Endothelial cell of umbilical vein (primary cell): Measurements from ENCODE around the gene RABL6. TPM values are rescaled to one million over a fixed set of nuclear protein-coding genes. Genes with fewer than 3 reads are reported as not detected.

ENCODE experiments used
- BruUV-seq: library from RNA; stranded (reverse); fragments of 400-500 nt; replicated peaks from 2 replicates; lab custom pipeline; 2021; lab: Mats Ljungman, UMichigan
- CTCF ChIA-PET: fragments of 300-600, 350-600 bp; sonication (Branson Sonifier 250); formaldehyde crosslinking; loops from one replicate; lab custom pipeline; 2021; ENCODE audit warnings: antibody characterized with exemption, inconsistent platforms; lab: Charles Lee
- POLR2A ChIA-PET: fragments of 300-600, 350-600 bp; sonication (Branson Sonifier 250); formaldehyde crosslinking; loops from one replicate; lab custom pipeline; 2021; ENCODE audit warnings: antibody characterized with exemption, inconsistent platforms; lab: Charles Lee
- DNase-seq: peaks from one replicate; pipeline ENCODE4 v3.0.0-alpha.2; 2011; ENCODE audit warnings: low read depth, low spot score
- FAIRE-seq: peaks from 2 replicates; lab custom pipeline; 2011; peaks lifted over from hg19 to GRCh38; lab: Jason Lieb, UNC
- H2AFZ ChIP-seq: 2 replicates; pipeline ENCODE4 v1.6.0; 2012; ENCODE audit warnings: low read depth, low read length, control low read depth, inconsistent platforms
- H3K27ac ChIP-seq: 2 replicates; pipeline ENCODE4 v1.5.1; 2011; ENCODE audit warnings: low read depth, mild to moderate bottlenecking, control low read depth, low read length, moderate library complexity; ENCODE audit not compliant: insufficient read depth
- H3K27me3 ChIP-seq, 2 experiments: 2 replicates each; pipeline versions ENCODE4 v1.6.0 to v1.6.1; 2011; ENCODE audit warnings: low read length in 2 of 2, mixed read lengths in 1 of 2; ENCODE audit not compliant: control insufficient read depth in 2 of 2, insufficient read depth in 2 of 2
- H3K36me3 ChIP-seq, 2 experiments: 2 replicates in 1 of 2; 3 replicates in 1 of 2; pipeline ENCODE4 v1.5.1; 2011; ENCODE audit warnings: low read length in 2 of 2, mild to moderate bottlenecking in 1 of 2, moderate library complexity in 1 of 2; ENCODE audit not compliant: control insufficient read depth in 2 of 2, insufficient read depth in 2 of 2; ENCODE audit errors: extremely low read depth in 1 of 2
- H3K4me1 ChIP-seq: 3 replicates; pipeline ENCODE4 v1.5.1; 2011; ENCODE audit warnings: mild to moderate bottlenecking, low read length; ENCODE audit not compliant: control insufficient read depth, insufficient read depth; ENCODE audit errors: extremely low read depth
- H3K4me2 ChIP-seq: 2 replicates; pipeline ENCODE4 v1.6.1; 2011; ENCODE audit warnings: low read length, control low read depth, mixed read lengths; ENCODE audit not compliant: insufficient read depth
- H3K4me3 ChIP-seq, 3 experiments: fragments of 200-600 bp in 1 of 3; sonication (generic), shearing (Covaris generic) in 1 of 3; replicated peaks in 1 of 3; 2 replicates each; pipeline ENCODE4 v1.5.1; 2011 to 2016; ENCODE audit warnings: control low read depth in 3 of 3, low read length in 3 of 3, mild to moderate bottlenecking in 2 of 3, inconsistent platforms in 1 of 3, low read depth in 1 of 3, moderate library complexity in 1 of 3; ENCODE audit not compliant: insufficient read depth in 1 of 3
- H3K79me2 ChIP-seq: 2 replicates; pipeline ENCODE4 v1.6.0; 2012; ENCODE audit warnings: low read length, inconsistent platforms; ENCODE audit not compliant: control insufficient read depth, insufficient read depth
- H3K9ac ChIP-seq: replicated peaks from 2 replicates; pipeline ENCODE3; 2011; ENCODE audit warnings: low read length, control low read depth; ENCODE audit not compliant: insufficient read depth; ENCODE audit errors: extremely low read depth
- H3K9me1 ChIP-seq: replicated peaks from 3 replicates; pipeline ENCODE4 v1.6.0; 2011; ENCODE audit warnings: mild to moderate bottlenecking, low read length; ENCODE audit not compliant: control insufficient read depth, insufficient read depth; ENCODE audit errors: extremely low read depth
- H3K9me3 ChIP-seq: replicated peaks from 2 replicates; pipeline ENCODE4 v1.5.1; 2012; ENCODE audit warnings: low read length, inconsistent platforms; ENCODE audit not compliant: control insufficient read depth, insufficient read depth
- H4K20me1 ChIP-seq: replicated peaks from 2 replicates; pipeline ENCODE3; 2011; ENCODE audit warnings: mild to moderate bottlenecking, low read length; ENCODE audit not compliant: control insufficient read depth, insufficient read depth; ENCODE audit errors: extremely low read depth
- CTCF ChIP-seq, 2 donors: IDR thresholded peaks; 1 replicate in 1 of 2; 2 replicates in 1 of 2; pipeline ENCODE4 v1.5.1; 2011; ENCODE audit warnings: low read length in 2 of 2, mild to moderate bottlenecking in 2 of 2, moderate library complexity in 2 of 2, control low read depth in 1 of 2, inconsistent platforms in 1 of 2, low read depth in 1 of 2; ENCODE audit not compliant: insufficient read depth in 1 of 2; ENCODE audit errors: extremely low read depth in 1 of 2
- FOS ChIP-seq: IDR thresholded peaks from 2 replicates; pipeline ENCODE4 v1.6.1; 2011; ENCODE audit warnings: mild to moderate bottlenecking, low read length, moderate library complexity, borderline replicate concordance; ENCODE audit not compliant: insufficient read depth
- GATA2 ChIP-seq: IDR thresholded peaks from 2 replicates; pipeline ENCODE4 v1.7.0; 2011; ENCODE audit warnings: low read depth, mild to moderate bottlenecking, moderate library complexity, mixed read lengths, low read length; ENCODE audit not compliant: insufficient read length, insufficient read depth
- JUN ChIP-seq: IDR thresholded peaks from 2 replicates; pipeline ENCODE4 v1.6.1; 2011; ENCODE audit warnings: borderline replicate concordance, low read depth; ENCODE audit not compliant: insufficient read length, insufficient read depth
- MYC ChIP-seq: IDR thresholded peaks from one replicate; pipeline ENCODE4 v1.6.1; 2011; ENCODE audit warnings: mild to moderate bottlenecking, low read depth, low read length
- POLR2A ChIP-seq: IDR thresholded peaks from 2 replicates; pipeline ENCODE4 v1.6.1; 2012; ENCODE audit warnings: low read depth, mild to moderate bottlenecking, control low read depth, low read length
- POLR2AphosphoS5 ChIP-seq: IDR thresholded peaks from 2 replicates; pipeline ENCODE4 v1.6.1; 2012; ENCODE audit warnings: low read depth, mild to moderate bottlenecking, control low read depth, low read length, moderate library complexity; ENCODE audit not compliant: insufficient read depth
- dilution Hi-C: fragments of 300-500 bp; cut with MboI; formaldehyde crosslinking; loops from one replicate; pipeline ENCODE4 v1.15.0; 2019; ENCODE audit warnings: low sequenced_read_pairs; ENCODE audit not compliant: extremely low pct_ligation_motif_present
- intact Hi-C: fragments of 100-400 bp; cut with micrococcal nuclease; formaldehyde crosslinking; loops from one replicate; pipeline ENCODE4 v1.10.0; 2022
- polyA plus RNA-seq, 4 experiments: library from polyadenylated mRNA; depleted of rRNA in 3 of 4; stranded (reverse) in 3 of 4; unstranded in 1 of 4; fragments of >200 nt; gene quantifications; 2 replicates each; pipeline versions ENCODE4 v1.2.1 to v1.2.3, GENCODE V29; 2011 to 2012; ENCODE audit warnings: missing spikeins in 1 of 4
- total RNA-seq: library from RNA; stranded (reverse); gene quantifications from 2 replicates; pipeline ENCODE4 v1.2.3, GENCODE V29; 2021

The RABL6 gene
- total and polyA plus RNA-seq, 2 donors (not counting 3 experiments of a cell fraction or from before 2014, with no cell fraction given) = 60.8 to 112 TPM

- no peaks in the 10 kb centered on the region for H3K36me3 ChIP-seq
- H3K27me3 ChIP-seq = no peaks in the 10 kb centered on the region
- H3K4me3 ChIP-seq = no peak overlapping the region
- no peak for TF ChIP-seq GATA2
- no peak for TF ChIP-seq POLR2AphosphoS5
- no peak for TF ChIP-seq CTCF (IDR thresholded peaks at IDR 0.05; ENCODE audit: extremely low read depth in 1 of 2, insufficient read depth in 1 of 2, low read depth in 1 of 2, low read length in 2 of 2)
- TF ChIP-seq MYC = no peak
- no peak for TF ChIP-seq FOS
- no peak for TF ChIP-seq POLR2A
- no peak for TF ChIP-seq JUN
- H3K9me3 ChIP-seq = no peaks in the 10 kb centered on the region
- no peak for DNase-seq
- H3K4me1 ChIP-seq = no peaks in the 10 kb centered on the region
- ChIA-PET POLR2A (no interaction called here), CTCF (interaction anchor here (1.1 to 2.1 kb wide), 3 partner anchors 9 to 31 kb away, joined by 3 to 7 read pairs (median 5); partner anchors contain the start of genes LCN10 and TMEM141)
- intact Hi-C loops = no loop called here
- H3K79me2 ChIP-seq = no peaks in the 10 kb centered on the region
- no peaks in the 10 kb centered on the region for H3K9me1 ChIP-seq
- H3K9ac ChIP-seq = no peak overlapping the region
- H3K4me2 ChIP-seq = no peak overlapping the region
- dilution Hi-C loops = no loop called here
- no peak for FAIRE-seq
- no peak overlapping the region for H2AFZ ChIP-seq
- no peak overlapping the region for H3K27ac ChIP-seq
- no peaks in the 10 kb centered on the region for H4K20me1 ChIP-seq
- no TSS peak for BruUV-seq
Measured at GRCh38 chr9:136759436-136760325, 48.1 kb upstream of the RABL6 start.
